Measurements from ENCODE around the gene TNFRSF11A.

Gene TNFRSF11A

GRCh38 chr18:62384610-62385097, 59.5 kb downstream of the TNFRSF11A start:
- no peak for DNase-seq

- DNase-seq: no peak
Measured at GRCh38 chr18:62386091-62386490, 61.0 kb downstream of the TNFRSF11A start.

GRCh38 chr18:62386601-62387000, 61.5 kb downstream of the TNFRSF11A start:
- DNase-seq: no peak

GRCh38 chr18:62387257-62387656, 62.1 kb downstream of the TNFRSF11A start:
- DNase-seq: no peak

GRCh38 chr18:62388855-62389760, 64.0 kb downstream of the TNFRSF11A start:
- DNase-seq: no peak

GRCh38 chr18:62389761-62390481, 64.8 kb downstream of the TNFRSF11A start:
- DNase-seq: no peak

GRCh38 chr18:62394006-62394763, 69.1 kb downstream of the TNFRSF11A start:
- no peak for DNase-seq

- DNase-seq: no peak
Measured at GRCh38 chr18:62396381-62396780, 71.3 kb downstream of the TNFRSF11A start.

- no peak for DNase-seq
Measured at GRCh38 chr18:62396967-62397366, 71.9 kb downstream of the TNFRSF11A start.

- no peak for DNase-seq
Measured at GRCh38 chr18:62398291-62398690, 73.2 kb downstream of the TNFRSF11A start.

- no peak for DNase-seq
Measured at GRCh38 chr18:62399276-62399675, 74.2 kb downstream of the TNFRSF11A start.

- no peak for DNase-seq
Measured at GRCh38 chr18:62399781-62400308, 74.7 kb downstream of the TNFRSF11A start.

- no peak for DNase-seq
Measured at GRCh38 chr18:62400916-62401315, 75.8 kb downstream of the TNFRSF11A start.

- DNase-seq: no peak
Measured at GRCh38 chr18:62402342-62402948, 77.3 kb downstream of the TNFRSF11A start.

GRCh38 chr18:62403120-62403519, 78.0 kb downstream of the TNFRSF11A start:
- no peak for DNase-seq

GRCh38 chr18:62404881-62405280, 79.8 kb downstream of the TNFRSF11A start:
- no peak for DNase-seq

GRCh38 chr18:62407660-62408059, 82.5 kb downstream of the TNFRSF11A start:
- DNase-seq: no peak

- DNase-seq: no peak
Measured at GRCh38 chr18:62409821-62410220, 84.7 kb downstream of the TNFRSF11A start.

GRCh38 chr18:62412231-62412979, 87.3 kb downstream of the TNFRSF11A start:
- no peak for DNase-seq

- no peak for DNase-seq
Measured at GRCh38 chr18:62413206-62413605, 88.1 kb downstream of the TNFRSF11A start.

- no peak for DNase-seq
Measured at GRCh38 chr18:62418258-62418657, 93.1 kb downstream of the TNFRSF11A start.

GRCh38 chr18:62420151-62420512, 95.0 kb downstream of the TNFRSF11A start:
- DNase-seq: no peak

All from NCI-H1105 (cell line).